ENCODE data around the gene ANXA8L1.
"Not testable (repeated sequence)": the region's sequence is repeated elsewhere in the genome, so short reads cannot be mapped to it uniquely, and the experiment has no call there.

DNA sequence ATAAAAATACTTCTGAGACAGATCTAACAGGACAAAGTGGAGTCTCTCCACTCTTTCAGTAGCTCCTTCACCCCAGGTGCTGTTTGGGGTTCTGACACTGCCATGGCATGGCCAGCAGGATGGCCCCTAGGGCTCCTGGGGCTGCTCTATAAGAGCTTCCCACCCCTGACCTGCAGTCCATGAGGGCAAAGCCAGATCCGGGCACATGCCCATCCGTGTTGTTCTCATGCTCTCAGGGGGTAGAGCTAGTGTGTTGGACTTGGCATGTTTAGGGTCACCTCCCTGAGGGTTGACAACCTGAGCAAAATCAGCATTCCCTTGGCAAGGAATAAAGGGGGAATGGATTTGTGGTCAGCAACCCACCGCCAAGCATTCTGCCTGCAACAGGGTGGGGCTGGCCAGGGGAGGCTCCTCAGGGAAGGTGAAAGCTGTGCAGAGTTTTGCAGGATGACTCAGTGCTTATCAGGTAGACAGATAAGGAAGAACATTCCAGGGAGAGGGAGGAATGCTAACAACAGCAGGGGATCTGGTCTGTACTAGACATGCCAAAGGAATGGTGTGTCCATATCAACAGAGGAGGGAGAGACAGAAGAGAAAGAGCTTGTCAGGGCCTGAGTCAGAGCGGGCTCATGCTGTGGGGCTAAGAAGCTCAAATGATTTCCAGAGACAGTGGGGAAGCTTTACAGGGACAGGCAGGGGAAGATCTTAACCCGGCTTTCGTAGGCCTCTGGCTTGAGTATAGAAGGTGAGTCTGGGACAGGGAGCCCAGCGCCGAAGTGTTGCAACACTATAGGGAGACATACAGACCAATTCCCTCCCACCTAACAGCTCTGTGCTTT, 21.1 kb downstream of the ANXA8L1 start:
- not testable (repeated sequence) for TF ChIP-seq JUND (CRISPR knock-in tag; IDR thresholded peaks at IDR 0.05); POLR2AphosphoS5 (IDR thresholded peaks at IDR 0.05; ENCODE audit: low read depth, low read length)
- TF ChIP-seq, protein P1, sequence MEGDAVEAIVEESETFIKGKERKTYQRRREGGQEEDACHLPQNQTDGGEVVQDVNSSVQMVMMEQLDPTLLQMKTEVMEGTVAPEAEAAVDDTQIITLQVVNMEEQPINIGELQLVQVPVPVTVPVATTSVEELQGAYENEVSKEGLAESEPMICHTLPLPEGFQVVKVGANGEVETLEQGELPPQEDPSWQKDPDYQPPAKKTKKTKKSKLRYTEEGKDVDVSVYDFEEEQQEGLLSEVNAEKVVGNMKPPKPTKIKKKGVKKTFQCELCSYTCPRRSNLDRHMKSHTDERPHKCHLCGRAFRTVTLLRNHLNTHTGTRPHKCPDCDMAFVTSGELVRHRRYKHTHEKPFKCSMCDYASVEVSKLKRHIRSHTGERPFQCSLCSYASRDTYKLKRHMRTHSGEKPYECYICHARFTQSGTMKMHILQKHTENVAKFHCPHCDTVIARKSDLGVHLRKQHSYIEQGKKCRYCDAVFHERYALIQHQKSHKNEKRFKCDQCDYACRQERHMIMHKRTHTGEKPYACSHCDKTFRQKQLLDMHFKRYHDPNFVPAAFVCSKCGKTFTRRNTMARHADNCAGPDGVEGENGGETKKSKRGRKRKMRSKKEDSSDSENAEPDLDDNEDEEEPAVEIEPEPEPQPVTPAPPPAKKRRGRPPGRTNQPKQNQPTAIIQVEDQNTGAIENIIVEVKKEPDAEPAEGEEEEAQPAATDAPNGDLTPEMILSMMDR (CRISPR knock-in tag; IDR thresholded peaks at IDR 0.05), result not testable (repeated sequence)

Data from HepG2 (cell line).